ENCODE results near the gene ITIH6. TPM values are rescaled to one million over a fixed set of nuclear protein-coding genes. Genes with fewer than 3 reads are reported as not detected.
"Not testable (repeated sequence)": the region's sequence is repeated elsewhere in the genome, so short reads cannot be mapped to it uniquely, and the experiment has no call there.

The ITIH6 gene
- total RNA-seq, 1 donor from 2014 or later, result not detected

DNA sequence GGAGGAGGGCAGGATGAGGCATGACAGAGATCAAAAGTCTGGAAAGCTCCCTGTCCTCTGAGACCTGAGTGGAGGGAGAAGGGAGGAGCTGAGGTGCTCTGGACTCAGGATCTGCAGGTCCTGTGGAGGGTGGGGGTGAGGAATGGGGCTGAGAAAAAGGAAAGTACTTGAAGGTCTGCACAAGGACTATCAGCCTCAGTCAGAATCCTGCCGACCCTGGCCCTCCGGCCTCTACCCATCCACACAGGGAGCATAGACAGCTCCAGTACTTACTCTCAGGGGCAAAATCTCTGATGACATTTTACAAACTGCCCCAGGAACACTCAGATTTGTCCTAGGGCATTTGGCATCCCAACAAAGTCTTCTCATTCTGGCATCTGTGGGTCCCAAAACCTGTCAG, 991 bp upstream of the ITIH6 start:
- TF ChIP-seq, protein P1, sequence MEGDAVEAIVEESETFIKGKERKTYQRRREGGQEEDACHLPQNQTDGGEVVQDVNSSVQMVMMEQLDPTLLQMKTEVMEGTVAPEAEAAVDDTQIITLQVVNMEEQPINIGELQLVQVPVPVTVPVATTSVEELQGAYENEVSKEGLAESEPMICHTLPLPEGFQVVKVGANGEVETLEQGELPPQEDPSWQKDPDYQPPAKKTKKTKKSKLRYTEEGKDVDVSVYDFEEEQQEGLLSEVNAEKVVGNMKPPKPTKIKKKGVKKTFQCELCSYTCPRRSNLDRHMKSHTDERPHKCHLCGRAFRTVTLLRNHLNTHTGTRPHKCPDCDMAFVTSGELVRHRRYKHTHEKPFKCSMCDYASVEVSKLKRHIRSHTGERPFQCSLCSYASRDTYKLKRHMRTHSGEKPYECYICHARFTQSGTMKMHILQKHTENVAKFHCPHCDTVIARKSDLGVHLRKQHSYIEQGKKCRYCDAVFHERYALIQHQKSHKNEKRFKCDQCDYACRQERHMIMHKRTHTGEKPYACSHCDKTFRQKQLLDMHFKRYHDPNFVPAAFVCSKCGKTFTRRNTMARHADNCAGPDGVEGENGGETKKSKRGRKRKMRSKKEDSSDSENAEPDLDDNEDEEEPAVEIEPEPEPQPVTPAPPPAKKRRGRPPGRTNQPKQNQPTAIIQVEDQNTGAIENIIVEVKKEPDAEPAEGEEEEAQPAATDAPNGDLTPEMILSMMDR (conservative IDR thresholded peaks at IDR 0.05), result no peak
- Mint-ChIP-seq H3K27ac (no peak overlapping the region), H3K4me1 (ENCODE audit: unreplicated experiment) (no peaks in the 10 kb centered on the region), H3K4me3 (no peak overlapping the region), H3K36me3 (no peaks in the 10 kb centered on the region), H3K27me3 (no peaks in the 10 kb centered on the region), H3K9me3 (no peaks in the 10 kb centered on the region)
- DNase-seq (ENCODE audit: extremely low spot score, unreplicated experiment), result no peak

DNA sequence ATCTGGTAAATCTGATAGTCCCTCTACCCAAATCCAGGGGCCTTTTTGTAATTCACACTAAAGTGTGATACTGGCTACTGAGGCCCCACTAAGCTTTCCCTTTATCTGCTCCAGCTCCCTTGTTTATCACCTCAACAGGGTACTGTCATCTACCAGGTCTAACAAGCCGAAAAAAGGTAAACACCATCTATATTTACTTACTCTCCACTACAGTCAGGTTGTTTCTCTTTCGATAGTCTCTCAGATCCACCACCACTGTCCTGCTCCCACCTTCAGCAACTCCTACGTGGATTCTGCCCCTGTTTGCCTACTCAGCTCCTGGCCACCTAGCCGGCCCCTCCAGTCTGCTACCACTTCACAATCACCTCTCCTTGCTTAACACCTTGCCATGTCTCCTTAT, 3.3 kb downstream of the ITIH6 start:
- Mint-ChIP-seq H3K9me3 (no peaks in the 10 kb centered on the region), H3K27ac (no peak overlapping the region), H3K27me3 (no peaks in the 10 kb centered on the region), H3K4me3 (no peak overlapping the region), H3K4me1 (ENCODE audit: unreplicated experiment) (no peaks in the 10 kb centered on the region), H3K36me3 (no peaks in the 10 kb centered on the region)
- TF ChIP-seq, protein P1 (conservative IDR thresholded peaks at IDR 0.05), result no peak
- no peak for DNase-seq (ENCODE audit: extremely low spot score, unreplicated experiment)

DNA sequence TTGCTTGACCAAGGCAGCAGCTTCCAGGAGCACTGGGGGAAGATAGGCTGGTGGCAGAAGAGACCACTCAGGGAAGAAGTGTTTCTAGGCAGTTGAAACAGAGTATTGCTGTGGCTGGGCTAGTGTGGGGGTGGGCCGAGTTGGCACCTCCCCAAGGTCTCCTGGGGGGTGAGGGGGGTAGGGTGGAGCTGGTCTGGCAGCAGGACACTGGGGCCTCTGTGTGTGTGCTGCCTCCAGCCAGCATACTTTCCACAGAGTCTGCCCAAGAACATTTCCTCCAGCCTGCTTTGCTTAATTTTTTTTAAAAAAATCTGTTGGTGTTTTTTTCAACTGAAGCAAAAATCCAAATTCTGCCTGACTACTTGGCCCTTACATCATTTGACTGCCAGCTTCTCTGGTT, 4.0 kb downstream of the ITIH6 start:
- no peaks in the 10 kb centered on the region for H3K9me3 Mint-ChIP-seq
- H3K4me3 Mint-ChIP-seq, result no peak overlapping the region
- no peak overlapping the region for H3K27ac Mint-ChIP-seq
- TF ChIP-seq, protein P1 (conservative IDR thresholded peaks at IDR 0.05), result no peak
- DNase-seq (ENCODE audit: extremely low spot score, unreplicated experiment), result no peak
- no peaks in the 10 kb centered on the region for H3K36me3 Mint-ChIP-seq
- H3K27me3 Mint-ChIP-seq, result no peaks in the 10 kb centered on the region
- no peaks in the 10 kb centered on the region for H3K4me1 Mint-ChIP-seq (ENCODE audit: unreplicated experiment)

DNA sequence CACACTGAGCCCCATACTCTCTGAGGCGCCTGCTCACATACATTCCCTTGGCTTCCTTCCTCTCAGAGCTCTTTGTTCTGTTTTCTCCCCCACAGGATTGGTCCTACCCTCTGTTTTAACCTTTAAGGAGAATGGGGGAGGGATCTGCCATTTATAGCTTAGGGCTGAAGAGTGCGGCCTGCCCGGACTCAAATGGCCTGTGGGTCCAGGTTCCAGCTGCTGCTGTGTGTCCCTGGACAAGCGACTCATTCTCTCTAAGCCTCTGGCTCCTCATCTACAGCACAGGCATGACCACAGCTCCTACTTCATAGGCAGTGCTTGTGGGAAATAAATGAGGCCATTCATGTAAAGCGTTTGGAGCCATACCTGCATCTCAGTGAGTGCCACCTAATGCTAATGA, 8.7 kb downstream of the ITIH6 start:
- not testable (repeated sequence) for H3K27ac Mint-ChIP-seq; H3K27me3 Mint-ChIP-seq; H3K4me3 Mint-ChIP-seq; H3K9me3 Mint-ChIP-seq; H3K4me1 Mint-ChIP-seq (ENCODE audit: unreplicated experiment); DNase-seq (ENCODE audit: extremely low spot score, unreplicated experiment); H3K36me3 Mint-ChIP-seq

DNA sequence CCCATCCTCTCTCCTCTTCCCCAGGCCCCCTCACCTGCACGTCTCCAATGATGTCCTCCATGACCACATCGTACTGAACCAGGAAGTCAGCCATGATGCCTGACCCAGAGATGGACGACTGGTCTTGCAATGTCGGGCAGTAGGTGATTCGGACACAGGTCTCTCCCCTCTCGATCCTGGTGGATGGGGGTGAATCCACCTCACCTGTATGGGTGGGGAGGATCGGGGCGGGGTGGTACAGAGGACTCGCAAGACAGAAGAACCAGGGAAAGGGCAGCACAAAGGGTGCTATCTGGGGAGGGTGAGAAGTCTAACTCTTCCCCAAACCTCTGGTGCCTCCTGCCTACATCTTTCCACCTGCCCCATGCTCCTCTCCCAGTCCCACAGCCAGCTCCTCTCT, 9.6 kb downstream of the ITIH6 start:
- no peak overlapping the region for H3K27ac Mint-ChIP-seq
- no peaks in the 10 kb centered on the region for H3K9me3 Mint-ChIP-seq
- TF ChIP-seq, protein P1 (conservative IDR thresholded peaks at IDR 0.05), result no peak
- no peaks in the 10 kb centered on the region for H3K4me1 Mint-ChIP-seq (ENCODE audit: unreplicated experiment)
- DNase-seq (ENCODE audit: extremely low spot score, unreplicated experiment), result no peak
- H3K27me3 Mint-ChIP-seq, result no peaks in the 10 kb centered on the region
- no peaks in the 10 kb centered on the region for H3K36me3 Mint-ChIP-seq
- no peak overlapping the region for H3K4me3 Mint-ChIP-seq

DNA sequence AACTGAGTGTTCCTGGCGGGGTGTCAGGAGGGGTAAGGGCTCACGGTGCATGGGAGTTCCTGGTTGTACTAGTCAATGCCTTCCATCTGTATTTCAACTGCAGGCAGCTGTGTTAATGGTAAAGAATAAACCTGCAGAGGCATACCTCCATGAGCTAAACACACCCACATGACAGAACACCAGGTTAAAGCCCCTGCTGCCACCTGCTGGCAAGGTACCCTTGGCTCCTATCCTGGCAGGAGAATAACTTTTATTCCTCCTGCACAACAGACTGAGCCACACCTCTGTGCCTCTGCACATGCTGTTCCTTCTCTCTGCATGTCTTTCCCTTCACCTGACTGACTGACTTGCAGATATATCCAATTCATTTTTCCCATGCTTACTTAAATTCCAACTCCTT, 11.1 kb downstream of the ITIH6 start:
- no peak for DNase-seq (ENCODE audit: extremely low spot score, unreplicated experiment)
- Mint-ChIP-seq H3K27ac (no peak overlapping the region), H3K4me3 (no peak overlapping the region), H3K4me1 (ENCODE audit: unreplicated experiment) (no peaks in the 10 kb centered on the region), H3K27me3 (no peaks in the 10 kb centered on the region), H3K9me3 (peaks cover 5% of the 10 kb centered on the region), H3K36me3 (no peaks in the 10 kb centered on the region)
- TF ChIP-seq, protein P1 (conservative IDR thresholded peaks at IDR 0.05), result peak; percentile 42

Data from type B pancreatic cell (in vitro differentiated cells).